Measurements from ENCODE around the gene DMP1.
"Not testable (repeated sequence)": the region's sequence is repeated elsewhere in the genome, so short reads cannot be mapped to it uniquely, and the experiment has no call there.

The DMP1 gene

GRCh38 chr4:87690947-87691346, 40.9 kb downstream of the DMP1 start:
- not testable (repeated sequence) for DNase-seq

- not testable (repeated sequence) for DNase-seq
Observed at GRCh38 chr4:87692060-87692459, 42.0 kb downstream of the DMP1 start.

GRCh38 chr4:87697272-87697671, 47.2 kb downstream of the DMP1 start:
- DNase-seq = no peak

DNA sequence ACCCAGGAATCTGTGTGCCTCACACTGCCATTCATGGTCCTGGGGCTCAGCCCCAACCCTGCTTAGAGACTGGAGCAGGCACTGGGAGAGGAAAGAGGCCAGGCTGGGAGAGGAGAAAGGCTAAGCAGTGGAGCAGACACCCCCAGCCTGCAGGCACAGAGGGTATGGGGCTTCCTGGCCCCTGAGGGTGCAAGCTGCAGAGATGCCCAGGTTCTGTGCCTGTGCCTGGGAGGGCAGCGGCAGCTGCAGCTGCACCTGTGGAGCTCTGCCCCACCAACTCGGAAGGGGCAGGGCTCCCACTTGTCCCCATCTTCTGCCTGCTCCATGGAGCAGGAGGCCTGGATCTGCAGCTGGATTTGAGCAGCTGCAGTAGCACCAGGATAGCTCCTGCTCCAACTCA, 47.9 kb downstream of the DMP1 start:
- DNase-seq = no peak

DNA sequence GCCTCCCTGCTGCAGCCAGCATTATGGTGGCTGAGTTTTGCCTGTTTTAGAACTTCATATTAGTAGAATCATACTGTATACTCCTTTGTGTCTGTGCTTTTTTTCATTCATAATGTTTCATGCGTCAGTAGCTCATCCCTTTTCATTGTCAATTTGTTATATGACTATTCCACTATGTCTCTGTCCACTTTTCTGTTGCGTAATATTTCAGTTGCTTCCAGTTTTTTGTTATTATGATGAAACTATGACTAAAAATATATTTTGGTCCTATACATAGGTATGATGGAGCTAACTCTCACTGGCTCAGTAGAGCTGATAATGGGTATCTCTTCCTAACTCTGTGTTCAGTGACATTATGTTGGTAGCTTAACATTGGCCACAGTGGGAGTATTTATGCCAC, 48.3 kb downstream of the DMP1 start:
- DNase-seq = no peak

GRCh38 chr4:87704001-87704400, 53.9 kb downstream of the DMP1 start:
- no peak for DNase-seq

- no peak for DNase-seq
Observed at GRCh38 chr4:87707279-87707918, 57.3 kb downstream of the DMP1 start.

Measured in NCI-H524 (cell line).